ENCODE measurements around the gene C10orf67.

GRCh38 chr10:23318359-23318758, 26.2 kb downstream of the C10orf67 start:
- TF ChIP-seq EZH2phosphoT487 (conservative IDR thresholded peaks at IDR 0.05; ENCODE audit: low read length), result no peak
- no peak for TF ChIP-seq CTCF (IDR thresholded peaks at IDR 0.05; ENCODE audit: insufficient read depth, low read length, poor library complexity, severe bottlenecking)
